ENCODE measurements around the gene KCNJ8. TPM values are rescaled to one million over a fixed set of nuclear protein-coding genes. Genes with fewer than 3 reads are reported as not detected.
"Not testable (repeated sequence)": the region's sequence is repeated elsewhere in the genome, so short reads cannot be mapped to it uniquely, and the experiment has no call there.

Gene KCNJ8
- total RNA-seq, 1 donor from 2014 or later, result not detected

DNA sequence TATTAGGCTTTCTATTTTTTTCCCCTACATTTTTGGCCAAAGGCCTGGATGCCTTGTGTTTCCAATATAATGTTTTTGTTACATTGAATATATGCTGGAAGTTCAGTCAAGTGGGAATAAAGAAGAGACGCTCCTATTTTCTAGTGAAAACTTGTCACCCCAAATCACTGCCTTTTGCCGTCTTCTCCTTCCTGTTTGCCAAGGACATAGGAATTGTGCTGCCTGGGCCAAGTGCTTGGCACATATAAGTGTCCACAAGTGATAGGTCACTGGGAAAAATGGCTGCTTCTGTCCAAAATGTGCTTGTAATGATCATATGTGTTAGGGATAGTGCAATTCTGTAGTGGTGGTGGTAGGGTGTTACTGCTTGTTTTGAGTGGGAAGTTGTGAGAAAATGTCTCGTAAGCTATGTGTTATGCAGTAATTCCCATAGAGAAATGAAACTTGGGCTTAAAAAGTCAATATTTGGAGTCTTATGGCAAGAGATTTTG, 11.6 kb upstream of the KCNJ8 start:
- DNase-seq (ENCODE audit: low read depth, low spot score), result no peak

DNA sequence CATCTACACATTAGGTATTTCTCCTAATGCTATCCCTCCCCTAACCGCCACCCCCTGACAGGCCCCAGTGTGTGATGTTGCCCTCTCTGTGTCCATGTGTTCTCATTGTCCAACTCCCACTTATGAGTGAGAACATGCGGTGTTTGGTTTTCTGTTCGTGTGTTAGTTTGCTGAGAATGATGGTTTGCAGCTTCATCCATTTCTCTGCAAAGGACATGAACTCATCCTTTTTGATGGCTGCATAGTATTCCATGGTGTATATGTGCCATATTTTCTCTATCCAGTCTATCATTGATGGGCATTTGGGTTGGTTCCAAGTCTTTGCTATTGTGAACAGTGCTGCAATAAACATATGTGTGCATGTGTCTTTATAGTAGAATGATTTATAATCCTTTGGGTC, 8.2 kb upstream of the KCNJ8 start:
- not testable (repeated sequence) for DNase-seq (ENCODE audit: low read depth, low spot score)

DNA sequence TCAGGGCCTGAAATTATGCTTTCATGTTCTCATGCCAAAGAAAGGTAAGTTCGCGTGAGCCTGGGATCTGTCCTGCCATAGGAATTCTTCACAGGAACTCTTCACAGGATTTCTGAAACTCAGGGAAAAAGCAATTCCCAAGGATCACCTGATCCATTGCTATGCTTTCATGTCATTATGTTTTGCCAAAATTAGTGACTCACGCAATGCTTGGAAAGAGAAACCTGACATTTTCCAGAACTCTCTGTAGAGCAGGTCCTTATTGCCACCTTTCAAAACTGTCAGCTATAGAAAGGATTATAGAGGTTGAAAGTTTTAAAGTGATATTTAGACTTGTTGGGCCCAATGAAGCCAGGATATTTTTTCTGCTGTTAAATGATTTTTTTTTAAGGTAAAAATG, 6.3 kb upstream of the KCNJ8 start:
- DNase-seq (ENCODE audit: low read depth, low spot score), result no peak

DNA sequence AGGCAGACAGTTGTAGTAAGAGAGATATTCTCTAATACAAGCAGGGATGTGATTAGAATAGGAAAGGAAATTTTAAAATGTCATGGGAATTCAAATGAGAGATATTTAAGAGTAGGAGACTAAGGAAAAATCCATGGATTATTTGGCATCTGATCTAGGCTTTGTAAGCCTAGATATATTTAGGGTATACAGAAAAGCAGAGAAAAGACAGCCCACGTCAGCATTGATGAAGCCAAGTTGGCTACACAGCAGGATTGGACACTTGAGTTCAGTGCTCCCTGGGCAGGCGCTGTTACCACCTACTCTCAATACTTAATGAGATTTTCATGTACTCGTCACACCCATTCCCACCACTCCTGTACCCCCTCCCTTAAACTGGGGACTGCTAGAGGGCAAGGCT, 1.7 kb upstream of the KCNJ8 start:
- DNase-seq (ENCODE audit: low read depth, low spot score), result no peak

DNA sequence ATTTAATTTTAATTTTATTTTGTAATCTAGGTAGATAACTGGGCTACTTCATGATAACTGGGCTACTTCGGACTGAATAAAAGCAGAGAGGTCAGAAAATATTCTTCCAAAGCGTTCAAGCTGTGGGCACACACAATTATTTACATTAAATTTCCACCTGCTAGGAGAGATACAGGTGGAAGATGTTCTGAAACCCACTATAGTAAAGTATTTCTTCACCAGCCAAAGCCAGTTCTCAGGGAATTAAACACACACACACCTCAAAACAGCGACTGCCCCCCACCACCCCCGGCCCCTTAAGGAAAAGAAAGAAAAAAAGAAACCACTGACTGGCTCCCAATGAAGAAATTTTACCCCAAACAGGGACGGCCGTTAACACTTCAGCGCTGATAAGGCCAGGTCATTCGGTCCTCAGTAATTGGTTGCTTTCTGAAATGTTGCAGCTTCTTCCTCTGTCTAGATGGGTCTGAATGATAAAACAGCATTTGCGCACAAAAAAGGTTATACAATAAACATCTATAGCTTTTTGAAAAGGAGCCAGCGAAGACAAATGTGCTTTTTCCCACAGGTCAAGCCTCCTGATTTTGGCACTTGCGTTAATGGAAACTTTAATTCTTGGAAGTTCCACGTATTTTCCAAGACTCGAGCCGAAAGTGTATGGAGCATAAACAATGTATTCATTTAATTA, 771 bp upstream of the KCNJ8 start:
- no peak for DNase-seq (ENCODE audit: low read depth, low spot score)

DNA sequence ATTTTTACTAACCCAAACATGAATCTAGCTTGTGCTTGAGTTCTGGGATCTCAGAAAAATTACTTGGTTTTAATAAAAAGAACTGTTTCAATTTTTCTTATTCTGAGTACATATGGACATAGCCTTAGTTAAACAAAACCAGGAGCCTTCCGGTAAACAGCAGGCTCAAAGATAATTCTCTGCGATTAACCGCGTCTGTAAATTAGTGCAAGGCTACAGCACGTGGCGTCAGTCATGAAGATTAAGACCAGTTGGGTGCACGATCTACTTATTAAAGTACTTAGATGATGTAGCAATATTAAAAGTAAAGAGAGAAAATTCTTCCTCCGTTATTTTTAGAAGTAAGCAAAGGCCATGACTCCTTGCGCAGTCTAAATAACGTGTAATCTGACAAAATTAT, 700 bp downstream of the KCNJ8 start:
- DNase-seq (ENCODE audit: low read depth, low spot score), result no peak

DNA sequence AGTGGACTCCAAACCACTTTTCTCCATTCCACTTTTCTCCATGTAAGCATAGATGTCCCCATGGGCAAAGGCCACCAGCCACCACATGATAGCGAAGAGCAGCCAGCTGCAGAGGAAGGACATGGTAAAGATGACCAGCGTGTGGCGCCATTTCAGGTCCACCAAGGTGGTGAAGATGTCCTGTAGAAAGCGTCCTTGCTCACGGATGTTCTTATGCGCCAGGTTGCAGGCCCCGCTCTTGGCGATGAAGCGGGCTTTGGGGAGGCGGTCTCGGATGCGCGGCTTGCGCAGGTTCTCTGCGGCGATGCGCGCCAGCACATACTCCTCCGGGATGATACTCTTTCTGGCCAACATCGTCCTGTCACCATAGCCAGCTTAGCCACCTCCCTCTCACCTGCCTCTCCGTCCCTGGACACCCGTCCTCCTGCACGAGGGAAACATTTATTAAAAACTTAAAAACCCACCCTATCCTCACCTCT, 1.2 kb downstream of the KCNJ8 start:
- DNase-seq (ENCODE audit: low read depth, low spot score), result no peak

DNA sequence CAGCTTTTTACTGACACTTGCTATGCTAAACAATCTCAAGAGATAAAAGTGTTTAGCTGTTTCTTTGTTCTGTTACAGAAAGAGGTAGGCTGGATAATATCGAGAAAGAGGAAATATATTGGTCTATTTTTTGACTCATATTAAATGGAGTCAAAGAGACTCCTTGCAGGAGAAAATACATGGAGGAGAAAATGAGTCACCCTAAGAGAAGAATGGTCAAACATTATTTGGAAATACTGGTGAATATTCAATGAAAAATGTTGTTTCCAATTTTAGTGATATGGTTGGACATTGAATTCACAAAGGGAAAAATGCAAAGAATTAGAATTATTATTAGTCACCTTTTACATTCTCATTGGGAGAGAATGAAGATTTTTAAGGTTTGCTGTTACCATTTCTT, 3.2 kb downstream of the KCNJ8 start:
- no peak for DNase-seq (ENCODE audit: low read depth, low spot score)

DNA sequence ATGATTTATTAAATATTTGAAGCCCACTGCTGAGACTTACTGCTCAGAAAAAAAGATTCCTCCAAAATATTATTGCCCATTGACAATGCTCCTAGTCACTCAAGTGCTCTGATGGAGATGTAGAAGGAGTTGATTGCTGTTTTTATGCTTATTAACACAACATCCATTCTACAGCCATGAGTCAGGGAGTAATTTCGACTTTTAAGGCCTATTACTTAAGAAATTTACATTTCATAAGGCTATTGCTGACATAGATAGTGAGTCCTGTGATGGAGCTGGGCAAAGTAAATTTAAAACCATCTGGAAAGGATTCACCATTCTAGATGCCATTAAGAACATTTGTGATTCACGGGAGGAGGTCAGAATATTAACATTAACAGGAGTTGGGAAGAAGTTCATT, 5.2 kb downstream of the KCNJ8 start:
- DNase-seq (ENCODE audit: low read depth, low spot score), result no peak

DNA sequence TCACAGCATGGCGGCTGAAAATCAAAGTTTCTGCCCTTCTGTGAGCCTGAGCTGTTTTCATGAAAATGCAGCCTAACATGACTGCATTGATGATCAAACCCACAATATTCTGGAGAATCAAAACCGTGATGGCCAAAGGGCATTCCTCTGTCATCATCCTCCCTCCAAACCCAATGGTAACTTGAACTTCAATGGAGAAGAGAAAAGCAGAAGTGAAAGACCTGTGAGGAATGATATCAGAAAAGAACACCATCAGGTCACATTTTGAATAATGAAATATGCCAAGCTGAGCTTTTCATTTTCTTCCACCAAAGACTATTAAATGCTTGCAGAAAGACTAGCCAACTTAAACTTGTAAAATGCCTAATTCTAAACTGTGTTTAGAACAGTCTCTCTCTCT, 8.1 kb downstream of the KCNJ8 start:
- DNase-seq (ENCODE audit: low read depth, low spot score), result no peak

DNA sequence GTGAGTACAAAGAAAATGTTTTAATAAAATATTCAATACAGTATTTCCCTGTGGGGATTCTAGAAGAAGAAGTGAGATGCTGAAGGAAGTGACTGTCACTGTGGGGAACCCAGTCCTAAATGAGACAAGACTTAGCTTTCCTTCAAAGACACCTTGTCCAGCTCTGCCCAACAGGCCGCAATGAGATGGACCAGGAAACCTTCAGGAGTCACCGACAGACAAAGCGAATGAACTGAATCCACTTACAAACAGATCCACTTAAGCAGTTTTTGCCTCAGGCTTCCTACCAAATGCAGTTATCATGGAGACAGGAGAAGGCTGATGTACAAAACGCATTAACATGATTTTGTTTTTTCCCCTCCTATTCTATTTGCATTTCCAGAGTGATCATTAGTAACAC, 9.6 kb downstream of the KCNJ8 start:
- DNase-seq (ENCODE audit: low read depth, low spot score), result no peak

DNA sequence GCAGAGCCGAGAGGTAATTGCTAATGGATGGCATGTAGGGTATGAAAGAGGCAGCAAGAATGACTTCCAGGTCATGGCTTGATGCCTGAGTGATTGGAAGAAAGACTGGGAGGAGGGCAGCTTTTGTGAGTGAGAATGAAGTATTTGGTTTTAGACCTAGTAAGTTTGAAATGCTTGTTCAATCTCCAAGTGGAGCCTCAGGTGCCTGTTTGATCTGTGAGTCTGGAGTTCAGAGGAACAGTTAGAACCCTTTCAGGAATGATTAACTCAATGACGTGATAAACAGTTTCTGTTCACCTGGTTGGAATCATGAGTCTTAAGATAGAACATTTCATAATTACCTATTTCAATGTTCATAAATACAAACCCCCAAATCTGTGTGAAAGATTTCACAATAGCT, 10.4 kb downstream of the KCNJ8 start:
- DNase-seq (ENCODE audit: low read depth, low spot score), result no peak

DNA sequence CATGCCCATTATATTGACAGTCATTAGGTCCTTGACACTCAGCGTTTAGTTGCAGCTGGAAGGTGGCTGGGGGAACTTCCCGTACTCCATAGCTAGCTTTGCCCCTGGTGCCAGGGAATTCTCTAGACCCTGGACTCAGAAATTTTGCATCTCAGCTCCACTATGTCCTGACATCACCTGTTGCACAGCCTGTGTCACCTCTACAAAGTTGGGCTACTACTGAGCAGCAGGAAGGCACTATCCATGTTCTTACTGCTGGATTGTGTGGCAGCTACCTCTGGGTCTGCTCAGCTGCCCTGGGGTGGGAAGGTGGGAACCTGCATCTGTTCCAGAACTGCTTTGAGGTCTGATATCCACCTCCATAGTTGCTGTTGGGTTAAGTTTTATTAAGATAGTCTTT, 11.0 kb downstream of the KCNJ8 start:
- no peak for DNase-seq (ENCODE audit: low read depth, low spot score)

DNA sequence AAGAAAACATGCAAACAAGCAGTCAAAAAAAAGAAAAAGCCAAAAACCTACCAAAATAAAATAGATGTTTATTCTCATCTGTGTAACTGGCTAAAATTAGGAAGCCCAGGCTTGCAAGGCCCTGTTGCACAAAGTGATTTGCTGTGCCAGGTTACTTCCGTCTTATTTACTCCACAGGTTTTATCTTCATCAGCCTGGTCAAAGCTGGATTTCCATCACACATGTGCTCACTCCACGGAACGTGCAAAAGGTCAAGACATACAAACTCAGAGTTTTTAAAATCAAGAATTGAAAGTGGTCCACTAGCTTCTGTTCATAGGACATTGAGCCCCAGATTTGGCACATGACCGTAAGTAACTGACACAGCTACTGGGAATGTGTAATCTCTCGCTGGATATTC, 14.8 kb downstream of the KCNJ8 start:
- no peak for DNase-seq (ENCODE audit: low read depth, low spot score)

DNA sequence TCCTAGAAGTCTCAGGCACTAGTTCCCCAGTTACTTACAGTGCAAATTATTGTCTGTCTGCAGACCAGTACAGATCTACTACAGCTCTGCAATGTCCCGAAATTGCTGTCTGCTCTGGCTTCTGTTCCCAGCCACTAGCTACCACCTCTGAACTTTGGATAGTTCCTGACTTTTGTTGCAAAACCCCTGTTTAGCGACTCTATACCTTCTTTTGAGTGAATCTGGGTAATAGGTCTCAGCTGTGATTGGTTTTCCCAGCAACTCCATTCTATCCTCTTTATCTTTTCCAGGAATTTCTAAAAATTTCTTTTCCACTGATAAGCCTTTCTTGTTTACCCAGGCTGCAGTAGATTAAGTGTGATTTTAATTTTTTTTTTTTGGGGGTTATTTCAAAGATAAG, 16.8 kb downstream of the KCNJ8 start:
- no peak for DNase-seq (ENCODE audit: low read depth, low spot score)

DNA sequence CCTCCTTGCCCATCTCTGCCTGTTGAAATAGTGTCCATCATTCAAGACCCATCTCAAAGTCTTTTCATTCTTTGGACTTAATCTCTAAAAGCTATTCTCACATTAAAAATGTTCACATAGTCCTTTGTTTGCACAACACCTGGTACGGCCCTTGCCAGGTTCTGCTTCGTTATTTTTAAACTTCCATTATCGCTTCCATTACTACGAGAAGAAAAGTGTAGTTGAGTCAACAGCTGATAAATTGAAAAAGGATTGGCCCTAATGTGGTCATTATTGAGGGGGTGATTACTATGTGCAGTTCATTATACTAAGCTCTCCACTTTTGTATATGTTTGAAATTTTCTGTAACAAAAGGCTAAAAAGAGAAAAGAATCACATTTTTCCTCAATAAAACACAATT, 17.8 kb downstream of the KCNJ8 start:
- no peak for DNase-seq (ENCODE audit: low read depth, low spot score)

DNA sequence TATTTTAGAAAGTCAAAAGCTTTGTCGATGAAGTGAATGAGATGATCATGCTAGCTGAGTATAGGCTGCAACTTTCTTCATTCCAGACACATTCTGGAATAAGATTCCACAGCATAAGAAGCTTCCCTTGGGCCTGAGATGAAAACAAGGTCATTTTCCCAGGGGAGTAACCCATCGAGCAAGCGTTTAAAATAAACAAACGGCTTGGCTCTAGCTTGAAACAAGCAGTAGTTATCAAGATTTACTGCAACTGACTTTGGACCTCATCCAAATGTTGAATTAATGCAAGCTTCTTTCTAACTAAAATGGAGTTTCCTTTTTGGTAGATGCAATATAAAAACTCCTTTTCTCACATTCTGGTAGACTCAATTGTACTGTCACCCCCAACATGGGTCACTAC, 23.0 kb downstream of the KCNJ8 start:
- no peak for DNase-seq (ENCODE audit: low read depth, low spot score)

DNA sequence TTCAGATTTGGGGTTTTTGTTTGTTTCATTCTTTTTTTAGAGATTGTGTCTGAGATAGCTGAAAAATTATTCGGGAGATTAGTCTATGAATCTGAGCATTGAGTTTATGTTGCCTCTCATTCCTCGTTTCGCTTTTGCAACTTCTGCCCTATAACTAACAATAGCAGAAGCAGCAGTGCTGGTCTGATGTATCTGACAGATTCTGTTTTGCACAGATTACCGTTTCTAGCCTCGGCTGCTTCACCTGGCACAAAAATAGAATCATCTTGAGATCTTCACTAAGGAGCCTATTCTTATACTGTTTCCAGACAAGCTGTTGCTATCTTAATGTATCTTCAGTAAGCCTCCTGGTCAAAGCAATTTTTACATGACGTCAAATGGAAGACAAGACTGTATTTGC, 29.2 kb downstream of the KCNJ8 start:
- DNase-seq (ENCODE audit: low read depth, low spot score), result no peak

DNA sequence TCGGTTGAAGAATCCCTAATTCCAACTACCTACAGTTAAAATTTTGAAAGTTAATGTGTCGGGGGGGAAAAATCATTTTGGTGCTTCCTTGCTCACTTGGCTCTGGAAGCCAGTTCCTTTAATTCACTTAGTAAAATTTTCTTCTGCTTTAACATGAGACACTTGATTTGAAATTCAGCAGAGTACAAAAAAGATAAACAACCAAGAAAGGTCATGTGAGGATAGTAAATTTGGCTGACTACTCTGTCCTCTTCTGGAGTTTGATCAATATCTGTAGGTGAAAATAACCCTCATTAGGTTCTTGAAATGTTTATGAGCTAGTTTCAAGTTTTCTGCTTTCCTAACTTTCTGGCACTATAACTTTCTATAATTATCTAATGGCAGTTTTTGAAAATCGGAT, 43.4 kb downstream of the KCNJ8 start:
- DNase-seq (ENCODE audit: low read depth, low spot score), result no peak

DNA sequence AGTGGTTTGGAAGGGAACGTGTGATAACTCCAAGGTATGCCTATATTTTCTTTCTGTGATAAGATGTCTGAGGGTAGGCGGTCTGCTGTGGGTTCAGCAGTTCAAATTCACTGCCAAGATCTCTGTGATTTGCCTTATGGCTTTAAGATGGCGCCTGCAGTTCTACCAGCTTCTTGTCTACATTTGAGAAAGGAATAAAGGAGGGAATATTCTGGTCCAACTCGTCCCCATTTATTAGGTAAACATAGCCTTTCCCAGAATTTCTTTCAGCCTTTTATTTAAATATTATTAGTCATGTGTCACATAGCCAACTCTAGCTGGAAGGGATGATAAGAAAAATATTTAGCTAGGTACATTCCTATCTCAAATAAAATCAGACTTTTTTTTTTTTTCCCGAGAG, 48.8 kb downstream of the KCNJ8 start:
- no peak for DNase-seq (ENCODE audit: low read depth, low spot score)

DNA sequence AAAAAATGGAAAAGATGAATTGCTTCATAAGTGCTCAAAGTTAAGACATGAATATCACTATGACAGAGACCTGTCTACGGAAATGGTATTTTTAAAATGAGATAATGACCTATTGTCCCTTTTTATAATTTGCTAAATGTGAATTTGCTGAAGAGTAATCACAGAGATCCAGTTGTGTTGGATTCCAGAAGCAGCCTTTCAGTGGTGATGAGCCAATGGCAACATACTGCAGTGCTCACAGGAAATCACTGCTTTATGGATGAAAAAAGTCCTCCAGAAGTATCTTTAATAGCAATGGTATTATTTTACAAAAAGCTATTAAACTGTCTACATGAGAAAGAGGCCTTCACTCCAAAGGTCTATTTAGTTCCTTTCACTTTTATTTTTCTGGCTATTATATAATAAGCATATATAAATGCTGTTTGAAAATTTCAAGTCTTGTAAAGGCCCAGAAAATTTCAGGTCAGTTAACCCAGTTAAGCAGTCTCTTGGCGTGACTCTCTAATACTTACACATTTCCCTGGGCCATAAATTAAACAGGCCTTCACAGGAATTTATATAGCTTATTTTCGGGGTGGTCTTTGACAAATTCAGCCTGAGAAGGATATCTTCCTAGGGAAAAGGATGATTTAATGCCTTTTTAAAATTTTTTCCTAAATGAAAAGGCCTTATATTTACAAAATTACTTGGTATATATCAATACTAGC, 55.4 kb downstream of the KCNJ8 start:
- DNase-seq (ENCODE audit: low read depth, low spot score), result no peak

DNA sequence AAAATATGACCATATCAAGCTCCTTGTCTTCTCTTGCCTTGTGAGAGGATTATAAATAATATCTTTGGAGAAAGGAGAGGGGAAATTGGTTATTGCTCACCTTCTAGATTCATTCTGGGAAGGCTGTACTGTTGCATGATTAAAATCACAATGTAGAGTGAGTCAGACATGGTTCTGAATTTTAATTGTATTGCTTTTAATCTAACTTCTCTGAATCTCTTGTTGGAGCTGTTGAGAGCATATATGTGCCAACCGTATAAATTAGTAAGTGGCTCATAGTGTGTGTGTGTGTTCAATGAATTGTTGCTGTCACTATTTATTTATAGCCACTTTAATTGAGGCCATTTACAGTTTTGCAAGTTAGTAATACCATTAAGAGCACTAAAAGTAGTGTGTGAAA, 56.1 kb downstream of the KCNJ8 start:
- DNase-seq (ENCODE audit: low read depth, low spot score), result no peak

DNA sequence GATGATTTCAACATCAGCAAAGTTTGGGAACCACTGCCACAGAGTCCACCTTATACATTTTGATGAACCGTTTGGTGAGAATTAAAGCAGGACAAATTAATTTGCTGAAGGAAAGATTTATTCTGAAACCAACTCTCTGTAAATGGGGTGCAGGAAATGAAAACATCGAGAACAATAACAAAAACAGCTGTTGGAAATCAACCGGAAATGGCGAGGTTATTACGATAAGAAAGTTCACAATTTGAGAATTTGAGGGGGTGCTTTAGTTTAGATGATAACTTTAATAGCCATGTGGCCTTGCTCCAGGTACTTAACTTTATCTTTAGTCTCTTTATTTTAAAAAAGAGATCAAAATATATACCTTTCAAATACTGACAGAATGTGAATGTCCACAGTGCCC, 56.7 kb downstream of the KCNJ8 start:
- DNase-seq (ENCODE audit: low read depth, low spot score), result no peak

Measured in pulmonary artery endothelial cell (primary cell).